Osteocyte (in vitro differentiated cells): ENCODE results near the gene ITCH. TPM values are rescaled to one million over a fixed set of nuclear protein-coding genes. Genes with fewer than 3 reads are reported as not detected.

Source experiments
- DNase-seq: peaks from one replicate; pipeline ENCODE4 v3.0.0; 2021; ENCODE audit warnings: mixed read lengths; ENCODE audit not compliant: unreplicated experiment; ENCODE audit errors: extremely low spot score
- H3K27ac Mint-ChIP-seq: one replicate; pipeline ENCODE4 v1.8.0; 2021; ENCODE audit warnings: mild to moderate bottlenecking, mixed read lengths; ENCODE audit not compliant: unreplicated experiment
- H3K27me3 Mint-ChIP-seq: one replicate; pipeline ENCODE4 v1.8.0; 2021; ENCODE audit warnings: mixed read lengths; ENCODE audit not compliant: unreplicated experiment
- H3K36me3 Mint-ChIP-seq: one replicate; pipeline ENCODE4 v1.8.0; 2021; ENCODE audit warnings: mixed read lengths; ENCODE audit not compliant: unreplicated experiment
- H3K4me1 Mint-ChIP-seq: one replicate; pipeline ENCODE4 v1.8.0; 2021; ENCODE audit warnings: mixed read lengths; ENCODE audit not compliant: unreplicated experiment
- H3K4me3 Mint-ChIP-seq: one replicate; pipeline ENCODE4 v1.8.0; 2021; ENCODE audit warnings: mild to moderate bottlenecking, moderate library complexity, mixed read lengths; ENCODE audit not compliant: unreplicated experiment
- H3K9me3 Mint-ChIP-seq: one replicate; pipeline ENCODE4 v1.8.0; 2021; ENCODE audit warnings: mixed read lengths; ENCODE audit not compliant: unreplicated experiment
- CTCF ChIP-seq: fragments of 200-600 bp; sonication (generic); IDR thresholded peaks from 2 replicates; pipeline ENCODE4 v1.5.0; 2021; ENCODE audit warnings: antibody characterized with exemption, mild to moderate bottlenecking, moderate library complexity
- total RNA-seq: library from RNA; stranded (reverse); gene quantifications from 2 replicates; pipeline ENCODE4 v1.2.1, GENCODE V29; 2021

ITCH gene
- total RNA-seq, 1 donor from 2014 or later, result 55.4 TPM

- peaks cover 25% of the 10 kb centered on the region for H3K4me1 Mint-ChIP-seq
- no peak overlapping the region for H3K27ac Mint-ChIP-seq
- no peak for TF ChIP-seq CTCF
- H3K4me3 Mint-ChIP-seq, result no peak overlapping the region
- H3K27me3 Mint-ChIP-seq, result no peaks in the 10 kb centered on the region
- H3K36me3 Mint-ChIP-seq, result peaks cover 25% of the 10 kb centered on the region
- H3K9me3 Mint-ChIP-seq, result no peaks in the 10 kb centered on the region
- DNase-seq, result no peak
Observed at GRCh38 chr20:34368547-34368946, 5.5 kb downstream of the ITCH start.

- H3K4me1 Mint-ChIP-seq, result peaks cover 21% of the 10 kb centered on the region
- no peak overlapping the region for H3K27ac Mint-ChIP-seq
- no peak for DNase-seq
- no peak overlapping the region for H3K4me3 Mint-ChIP-seq
- no peaks in the 10 kb centered on the region for H3K9me3 Mint-ChIP-seq
- no peak for TF ChIP-seq CTCF
- H3K27me3 Mint-ChIP-seq, result no peaks in the 10 kb centered on the region
- peaks cover 26% of the 10 kb centered on the region for H3K36me3 Mint-ChIP-seq
Observed at GRCh38 chr20:34369265-34369664, 6.2 kb downstream of the ITCH start.

- peaks cover 19% of the 10 kb centered on the region for H3K4me1 Mint-ChIP-seq
- no peak for DNase-seq
- no peak for TF ChIP-seq CTCF
- no peaks in the 10 kb centered on the region for H3K27me3 Mint-ChIP-seq
- no peaks in the 10 kb centered on the region for H3K9me3 Mint-ChIP-seq
- H3K36me3 Mint-ChIP-seq, result peaks cover 28% of the 10 kb centered on the region
- no peak overlapping the region for H3K27ac Mint-ChIP-seq
- H3K4me3 Mint-ChIP-seq, result no peak overlapping the region
Observed at GRCh38 chr20:34370062-34370461, 7.0 kb downstream of the ITCH start.

- no peaks in the 10 kb centered on the region for H3K9me3 Mint-ChIP-seq
- H3K4me1 Mint-ChIP-seq, result peaks cover under 1% of the 10 kb centered on the region
- no peak overlapping the region for H3K27ac Mint-ChIP-seq
- no peaks in the 10 kb centered on the region for H3K27me3 Mint-ChIP-seq
- no peak overlapping the region for H3K4me3 Mint-ChIP-seq
- no peak for DNase-seq
- peaks cover 20% of the 10 kb centered on the region for H3K36me3 Mint-ChIP-seq
- no peak for TF ChIP-seq CTCF
Observed at GRCh38 chr20:34373445-34373844, 10.4 kb downstream of the ITCH start.

- no peak overlapping the region for H3K4me3 Mint-ChIP-seq
- TF ChIP-seq CTCF, result no peak
- no peaks in the 10 kb centered on the region for H3K27me3 Mint-ChIP-seq
- H3K9me3 Mint-ChIP-seq, result no peaks in the 10 kb centered on the region
- H3K36me3 Mint-ChIP-seq, result peaks cover 20% of the 10 kb centered on the region
- H3K4me1 Mint-ChIP-seq, result peaks cover 3% of the 10 kb centered on the region
- H3K27ac Mint-ChIP-seq, result no peak overlapping the region
- no peak for DNase-seq
Observed at GRCh38 chr20:34374209-34374760, 11.2 kb downstream of the ITCH start.
